GM19463 (cell line): ENCODE results near the gene WNK4.
A peak's percentile ranks its signal among the peaks of the same experiment; 100 is the strongest.

ENCODE experiments used
- ATAC-seq: cut with Tn5 transposase; IDR thresholded peaks from one replicate; pipeline ENCODE4 v1.9.1; 2021; ENCODE audit warnings: mild to moderate bottlenecking, moderate library complexity; ENCODE audit not compliant: unreplicated experiment

WNK4 gene

DNA sequence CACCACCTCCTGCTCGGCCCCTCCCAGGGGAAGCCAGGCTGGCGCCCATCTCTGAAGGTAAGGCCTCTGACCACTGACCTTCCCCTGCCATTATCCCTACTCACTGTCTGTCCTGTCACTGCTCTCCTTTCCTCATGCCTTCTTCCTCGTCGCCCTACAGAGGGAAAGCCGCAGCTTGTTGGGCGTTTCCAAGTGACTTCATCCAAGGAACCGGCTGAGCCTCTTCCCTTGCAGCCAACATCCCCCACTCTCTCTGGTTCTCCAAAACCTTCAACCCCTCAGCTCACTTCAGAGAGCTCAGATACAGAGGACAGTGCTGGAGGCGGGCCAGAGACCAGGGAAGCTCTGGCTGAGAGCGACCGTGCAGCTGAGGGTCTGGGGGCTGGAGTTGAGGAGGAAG lies 15.1 kb downstream of the WNK4 start:
- no peak for ATAC-seq

DNA sequence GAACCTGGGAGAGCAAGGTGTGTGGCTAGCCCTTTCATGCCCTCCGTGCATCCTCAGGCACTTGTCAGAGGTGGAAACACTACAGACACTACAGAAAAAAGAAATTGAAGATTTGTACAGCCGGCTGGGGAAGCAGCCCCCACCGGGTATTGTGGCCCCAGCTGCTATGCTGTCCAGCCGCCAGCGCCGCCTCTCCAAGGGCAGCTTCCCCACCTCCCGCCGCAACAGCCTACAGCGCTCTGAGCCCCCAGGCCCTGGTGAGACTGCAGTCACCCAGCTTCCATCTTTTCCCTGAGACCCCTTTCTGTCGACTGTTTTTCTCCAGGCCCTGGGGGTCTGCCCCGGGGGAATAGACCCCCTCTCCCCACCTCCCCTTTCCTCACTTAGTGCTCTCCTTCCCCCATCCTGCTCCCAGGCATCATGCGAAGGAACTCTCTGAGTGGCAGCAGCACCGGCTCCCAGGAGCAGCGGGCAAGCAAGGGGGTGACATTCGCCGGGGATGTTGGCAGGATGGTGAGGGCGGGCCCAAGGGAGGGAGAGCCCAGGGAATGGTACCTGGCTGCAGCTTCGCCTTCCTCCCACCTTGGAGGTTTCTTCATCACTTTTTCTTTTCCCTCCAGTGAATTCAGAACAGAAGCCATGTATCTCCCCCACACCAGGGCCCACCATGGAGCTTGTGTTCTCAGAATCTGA lies 15.8 kb downstream of the WNK4 start:
- no peak for ATAC-seq

DNA sequence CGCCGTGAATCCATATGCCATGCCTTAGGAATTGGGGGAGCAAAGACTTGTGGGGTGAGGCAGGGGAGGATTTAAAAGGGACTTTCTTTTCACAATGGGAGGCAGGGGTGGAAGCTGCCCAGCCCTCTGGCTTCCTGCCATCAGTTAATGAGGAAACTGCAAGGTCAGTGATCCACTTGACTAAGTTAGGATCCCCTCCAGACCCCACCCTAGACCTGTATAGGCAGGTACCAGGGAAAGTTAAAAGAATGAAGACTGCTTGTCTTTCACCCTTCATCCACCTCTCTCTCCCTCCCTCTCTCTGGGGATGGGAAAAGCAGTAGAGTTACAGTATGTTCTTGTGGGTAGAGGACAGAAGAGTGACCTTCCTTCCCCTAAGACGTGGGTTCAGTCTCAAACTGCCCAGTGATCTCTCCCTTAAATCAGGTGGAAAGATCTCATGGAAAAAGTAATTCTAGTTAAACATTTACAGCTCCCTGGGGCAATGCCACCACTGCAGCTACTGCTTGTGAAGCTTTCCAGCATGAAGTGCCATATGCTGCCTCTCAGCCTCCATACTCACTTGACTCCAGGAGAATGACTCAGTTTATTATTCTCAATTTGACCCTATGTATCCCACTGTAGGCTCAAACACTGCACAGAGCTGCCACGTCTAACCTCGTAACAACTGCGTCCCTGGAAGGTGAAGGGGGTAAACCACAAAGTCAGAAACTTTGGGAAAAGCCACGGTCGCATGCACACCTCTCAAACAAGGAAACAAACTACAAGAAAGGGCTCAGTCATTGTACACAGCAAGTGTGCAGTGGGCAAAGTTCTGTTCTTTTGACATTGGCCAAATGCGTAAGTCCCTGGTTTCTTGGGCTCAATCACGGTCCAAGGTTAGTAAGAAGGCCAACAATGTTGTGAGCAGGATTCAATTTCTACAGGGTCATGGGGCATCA lies 16.9 kb downstream of the WNK4 start:
- no peak for ATAC-seq

DNA sequence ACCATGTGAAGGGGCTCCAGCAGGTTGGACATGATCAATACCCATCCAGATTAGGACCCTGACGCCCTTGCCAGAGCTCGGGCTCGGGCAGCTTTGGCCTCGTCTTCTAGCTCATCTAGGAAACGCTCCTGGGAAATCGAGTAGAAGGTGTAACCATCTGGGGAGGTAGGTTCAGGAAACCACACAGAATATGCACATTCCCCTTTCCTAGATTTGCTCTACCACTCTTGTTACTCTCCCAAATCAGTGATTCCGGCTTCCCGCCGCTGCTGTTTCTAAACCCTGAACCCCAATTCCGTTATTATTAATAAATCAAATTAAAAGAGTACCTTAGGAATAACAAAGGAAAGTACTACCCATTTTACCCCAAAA lies 17.6 kb downstream of the WNK4 start:
- no peak for ATAC-seq

DNA sequence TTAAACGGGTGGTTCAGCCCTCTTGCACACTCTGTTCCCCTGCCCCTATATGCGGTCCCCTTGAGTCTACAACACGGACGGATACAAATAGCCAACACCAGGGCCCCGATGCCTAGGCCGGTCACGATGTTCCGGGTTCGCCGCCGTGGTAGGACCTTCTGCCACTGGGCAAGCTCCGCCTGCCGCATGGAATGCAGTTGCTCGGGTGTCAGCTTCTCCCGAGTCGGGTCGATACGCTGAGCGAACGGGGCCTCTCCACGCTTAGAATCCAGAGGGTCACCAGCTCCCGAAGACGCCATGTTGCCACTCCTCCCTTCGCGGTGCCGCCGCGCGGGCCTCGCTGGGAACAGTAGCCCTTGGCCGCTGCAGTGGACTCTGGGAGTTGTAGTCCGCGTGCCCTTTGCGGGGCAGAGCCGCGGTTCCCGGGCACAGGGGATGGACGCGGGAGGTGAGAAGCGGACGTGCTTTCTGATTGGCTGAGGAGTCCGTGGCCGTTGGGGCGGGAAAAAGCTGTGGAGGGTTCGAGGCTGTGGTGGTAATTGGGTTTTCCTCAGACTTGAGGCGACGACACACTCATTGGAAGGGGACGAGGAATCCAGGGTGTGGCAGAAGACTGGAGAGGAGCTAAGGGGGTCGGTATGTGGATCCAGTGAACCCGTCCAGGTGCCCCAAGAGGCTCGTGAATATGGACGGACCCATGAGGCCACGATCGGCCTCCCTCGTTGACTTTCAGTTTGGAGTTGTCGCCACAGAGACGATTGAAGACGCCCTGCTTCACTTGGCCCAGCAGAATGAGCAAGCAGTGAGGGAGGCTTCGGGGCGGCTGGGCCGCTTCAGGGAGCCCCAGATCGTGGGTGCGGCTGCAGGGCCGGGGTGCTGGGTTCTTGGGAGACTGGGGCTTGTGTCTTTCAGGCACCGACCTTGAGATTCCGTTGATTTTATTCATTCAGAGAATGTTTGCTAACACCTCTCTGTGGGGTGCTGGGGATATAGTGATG lies 18.3 kb downstream of the WNK4 start, which contains the start of the genes CNTD1 and COA3:
CNTD1 (plus strand) TSS at position 479 of the 998 bp plus-strand sequence; CDS start at position 686, 207 bp downstream.
COA3 (minus strand) TSS at position 322 of the 998 bp plus-strand sequence; CDS start at position 299, 23 bp downstream.
- ATAC-seq, result peak; percentile 93

DNA sequence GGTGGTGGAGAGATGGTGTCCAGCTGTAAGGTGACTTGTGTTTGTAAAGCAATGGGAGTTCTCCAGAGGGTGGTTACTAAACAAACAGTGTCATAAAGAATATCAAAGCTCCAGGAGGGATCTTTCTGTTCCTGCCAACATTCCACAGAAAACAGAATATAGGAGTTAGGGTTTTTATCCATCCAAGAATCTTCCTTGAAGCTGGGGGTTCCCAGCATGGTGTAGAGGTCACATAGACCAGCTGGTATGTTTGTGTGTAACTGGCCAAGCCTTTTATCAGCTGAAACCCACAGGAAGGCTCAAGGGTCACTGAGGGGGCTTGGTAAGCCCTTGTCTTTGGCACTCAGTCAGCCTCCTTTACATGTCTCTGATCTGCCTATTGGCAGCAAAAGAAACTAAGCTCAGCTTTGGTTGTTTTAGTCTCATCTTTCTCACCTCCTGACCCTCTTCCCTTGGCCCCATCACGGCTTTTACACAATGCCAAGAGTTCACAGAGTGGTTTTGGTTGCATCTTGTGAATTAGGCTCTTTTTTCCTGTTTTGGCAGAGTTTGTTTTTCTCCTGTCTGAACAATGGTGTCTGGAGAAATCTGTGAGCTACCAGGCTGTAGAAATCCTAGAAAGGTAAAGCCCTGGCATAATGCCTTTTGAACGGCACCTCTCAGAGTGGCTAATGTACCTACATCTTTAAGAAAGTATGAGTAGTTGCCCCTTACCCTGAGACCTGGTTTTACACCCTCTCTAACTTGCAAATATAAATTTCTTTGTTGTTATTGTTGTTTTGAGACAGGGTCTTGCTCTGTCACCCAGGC lies 22.9 kb downstream of the WNK4 start:
- ATAC-seq, result no peak

DNA sequence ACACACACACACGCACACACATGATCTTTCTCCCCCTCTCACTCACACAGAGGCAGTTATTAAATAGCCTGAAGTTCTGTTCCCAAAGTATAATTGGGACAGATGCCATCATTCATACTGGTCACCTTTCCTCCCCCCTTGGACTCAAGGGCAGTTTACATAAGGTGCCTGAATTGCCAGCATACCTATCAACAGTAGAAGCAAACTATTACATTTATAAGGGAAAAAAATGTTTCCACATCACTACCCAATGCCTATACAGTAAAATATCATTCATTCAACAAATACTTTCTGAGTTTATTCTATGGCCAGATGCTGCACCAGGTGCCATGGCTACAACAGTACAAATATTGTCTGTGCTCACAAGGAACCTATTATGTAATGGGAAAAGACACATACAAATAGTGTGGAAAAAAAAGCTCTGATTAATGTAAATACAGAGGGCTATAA lies 24.5 kb downstream of the WNK4 start:
- no peak for ATAC-seq

DNA sequence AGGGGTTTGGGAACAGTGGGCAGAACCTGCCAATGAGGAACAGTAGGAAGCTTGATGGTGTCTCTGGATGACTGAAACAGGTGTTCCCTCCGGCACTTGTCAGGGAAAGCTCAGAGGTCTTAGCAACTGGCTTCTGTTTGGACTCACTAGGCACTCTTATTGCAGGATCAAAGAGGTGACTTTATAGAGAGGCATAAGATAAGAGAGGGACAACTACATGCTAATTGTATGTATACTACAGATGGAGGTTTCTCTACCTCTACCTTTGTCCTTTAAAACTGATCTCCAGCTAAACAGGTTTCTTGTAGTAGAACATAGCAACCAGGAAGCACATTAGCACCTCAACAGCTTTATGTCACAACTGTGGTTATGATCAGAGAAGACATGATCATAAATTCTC lies 25.8 kb downstream of the WNK4 start:
- no peak for ATAC-seq

DNA sequence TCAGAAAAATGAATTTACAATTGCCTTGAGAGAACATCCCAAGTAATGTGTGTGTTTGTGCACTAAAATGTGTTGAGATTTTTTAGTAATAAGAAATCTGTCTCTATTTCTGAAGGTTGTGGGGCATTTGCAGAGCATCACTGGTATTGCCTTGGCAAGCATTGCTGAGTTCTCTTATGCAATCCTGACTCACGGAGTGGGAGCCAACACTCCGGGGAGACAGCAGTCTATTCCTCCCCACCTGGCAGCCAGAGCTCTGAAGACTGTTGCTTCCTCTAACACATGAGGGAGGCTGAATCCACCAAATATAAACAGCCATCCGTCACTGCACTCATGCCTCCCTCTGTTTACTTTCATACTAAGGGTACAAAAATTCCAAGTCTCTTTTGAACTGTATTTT lies 28.8 kb downstream of the WNK4 start:
- ATAC-seq, result no peak

DNA sequence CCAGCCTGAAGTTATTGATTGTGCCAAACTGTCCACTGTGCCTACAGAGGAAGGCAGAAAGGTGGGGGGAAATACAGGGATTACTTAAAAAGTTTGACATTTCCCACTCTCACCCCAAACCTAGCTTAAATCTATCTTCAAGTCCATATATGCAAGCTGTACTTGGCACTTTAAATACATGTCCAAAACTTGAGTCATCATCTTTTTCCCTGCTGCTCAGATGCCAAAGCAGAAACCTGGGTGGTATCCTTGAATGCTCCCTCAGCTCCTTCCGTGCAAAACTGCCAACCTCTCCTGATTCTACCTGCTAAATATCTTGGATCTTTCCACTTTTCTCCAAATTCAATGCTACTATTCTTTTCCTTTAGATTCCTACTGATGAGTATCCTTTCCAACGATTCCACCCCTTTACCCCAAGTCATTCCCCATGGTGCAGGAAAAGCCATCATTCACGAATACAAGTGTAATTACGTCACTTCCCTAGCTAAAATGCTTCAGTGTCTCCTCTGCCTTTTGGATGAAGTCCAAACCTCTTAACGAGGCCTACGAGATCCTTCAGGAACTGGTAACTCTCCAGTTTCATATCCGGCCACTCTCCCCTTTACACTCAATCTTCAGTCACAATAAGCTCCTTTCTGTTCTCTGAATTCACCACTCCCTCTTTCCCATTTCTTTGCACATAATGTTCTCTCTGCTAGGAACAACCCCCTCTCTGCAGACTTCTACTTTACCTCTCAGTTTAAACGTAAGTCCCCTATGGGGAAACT lies 34.4 kb downstream of the WNK4 start:
- ATAC-seq, result no peak

DNA sequence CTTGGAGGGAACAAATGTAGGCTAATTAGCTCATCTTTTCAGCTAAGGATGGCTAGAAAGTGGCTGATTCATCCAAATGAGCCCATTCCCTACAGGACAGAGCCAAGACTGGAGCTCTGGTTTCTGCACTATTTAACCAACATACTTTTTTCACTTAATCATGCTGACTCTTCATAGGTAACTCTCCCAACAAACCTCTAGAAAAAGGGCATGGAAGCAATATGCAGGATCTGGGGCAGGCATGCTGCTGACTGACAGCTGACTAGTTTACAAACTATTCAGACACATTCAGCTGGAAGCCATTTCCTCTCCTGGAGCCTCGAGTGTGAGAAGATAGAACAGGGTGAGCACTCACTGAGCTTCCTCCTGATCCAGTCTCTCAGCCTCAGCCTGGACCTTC lies 37.5 kb downstream of the WNK4 start:
- no peak for ATAC-seq

DNA sequence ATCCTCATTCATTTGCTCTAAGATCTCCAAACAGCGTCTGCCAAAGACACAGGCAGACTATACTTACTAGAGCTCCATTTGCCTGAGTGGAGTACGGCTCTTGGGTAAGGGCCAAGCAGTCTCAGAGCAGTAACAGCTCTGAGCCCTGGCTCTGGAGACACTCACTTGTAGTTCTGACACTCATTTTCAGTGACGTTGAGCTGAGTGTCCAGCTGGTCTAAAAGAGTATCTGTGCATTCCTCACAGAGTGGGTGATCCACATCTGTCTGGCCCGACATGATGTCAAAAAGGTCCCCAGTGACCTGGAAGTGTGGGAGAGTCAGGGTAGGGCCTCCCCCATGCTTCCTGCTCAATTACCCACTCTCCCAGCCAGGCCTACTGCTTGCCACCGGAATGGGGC lies 38.0 kb downstream of the WNK4 start:
- no peak for ATAC-seq

DNA sequence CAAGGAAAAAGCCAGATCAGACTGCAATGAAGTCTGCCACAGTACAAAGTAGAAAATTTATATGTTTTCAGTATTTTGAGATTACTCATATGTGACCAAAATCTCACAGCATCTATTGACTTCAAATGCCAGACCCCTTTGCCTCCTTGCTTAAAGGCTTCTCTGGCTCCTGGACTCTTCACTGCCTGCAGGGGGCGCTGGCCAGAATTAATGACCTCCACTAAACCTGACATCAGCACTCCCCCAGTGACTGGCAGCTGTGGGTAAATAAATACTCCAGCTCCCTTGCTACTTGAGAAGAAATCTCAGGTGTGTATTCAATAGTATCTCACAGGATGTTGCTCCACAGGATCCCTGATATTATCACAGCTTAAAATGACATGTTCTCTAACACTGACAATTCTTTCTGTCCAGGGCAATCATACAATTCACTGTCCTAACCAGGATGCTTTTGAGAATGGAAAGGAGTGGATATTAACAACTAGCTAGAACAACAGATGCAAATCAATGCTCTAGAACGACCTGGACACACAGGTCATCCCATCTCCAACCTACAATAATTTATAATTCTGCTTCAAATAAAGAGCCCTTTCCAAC lies 39.6 kb downstream of the WNK4 start:
- no peak for ATAC-seq

DNA sequence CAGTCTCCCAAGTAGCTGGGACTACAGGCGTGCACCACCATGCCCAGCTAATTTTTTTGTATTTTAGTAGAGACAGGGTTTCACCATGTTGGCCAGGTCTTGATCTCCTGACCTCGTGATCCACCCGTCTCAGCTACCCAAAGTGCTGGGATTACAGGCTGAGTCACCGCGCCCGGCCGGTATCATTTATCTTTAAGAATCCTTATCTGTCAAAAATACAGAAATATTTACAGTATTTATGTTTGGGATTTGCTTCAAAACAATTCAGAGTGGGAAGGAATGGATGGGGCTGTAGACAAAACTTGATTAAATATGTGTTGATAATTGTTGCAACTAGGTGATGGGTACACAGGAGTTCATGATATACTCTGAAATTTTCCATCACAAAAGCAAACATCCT lies 40.8 kb downstream of the WNK4 start:
- ATAC-seq, result no peak

DNA sequence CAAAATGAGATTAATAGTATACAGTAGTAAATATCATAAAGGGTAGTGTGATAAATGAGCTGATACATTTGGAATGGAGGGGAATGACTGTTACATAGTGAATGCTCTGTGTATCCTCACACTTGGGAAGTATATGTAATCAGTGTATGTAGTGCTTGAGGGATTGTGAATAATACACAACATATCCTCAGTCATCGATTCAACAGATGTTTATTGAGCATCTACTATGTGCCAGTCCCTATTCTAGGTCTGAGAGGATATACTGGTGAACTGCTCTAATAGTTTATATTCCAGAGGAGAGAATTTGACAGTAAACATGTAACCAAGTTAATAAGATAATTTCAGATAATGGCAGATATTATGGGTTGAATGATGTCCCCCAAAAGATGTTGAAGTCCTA lies 47.1 kb downstream of the WNK4 start:
- no peak for ATAC-seq

DNA sequence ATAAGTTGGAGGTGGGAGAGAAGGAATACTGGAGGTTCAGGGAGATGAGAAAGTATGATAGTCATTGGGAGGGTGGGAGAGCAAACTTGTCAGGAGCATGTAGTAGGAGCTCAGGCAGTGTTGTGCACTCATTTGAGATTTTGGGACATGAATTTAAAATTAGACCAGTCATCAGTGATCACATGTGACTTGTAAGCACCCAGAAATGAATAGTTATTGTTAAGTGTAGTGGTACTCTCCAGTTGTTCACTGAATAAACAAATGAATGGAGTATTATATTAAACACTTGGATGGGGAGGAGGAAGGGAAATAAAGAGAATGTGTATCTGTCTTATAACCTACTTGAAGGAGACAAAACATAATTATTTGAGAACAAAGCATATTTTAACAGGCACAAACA lies 50.6 kb downstream of the WNK4 start:
- ATAC-seq, result no peak

DNA sequence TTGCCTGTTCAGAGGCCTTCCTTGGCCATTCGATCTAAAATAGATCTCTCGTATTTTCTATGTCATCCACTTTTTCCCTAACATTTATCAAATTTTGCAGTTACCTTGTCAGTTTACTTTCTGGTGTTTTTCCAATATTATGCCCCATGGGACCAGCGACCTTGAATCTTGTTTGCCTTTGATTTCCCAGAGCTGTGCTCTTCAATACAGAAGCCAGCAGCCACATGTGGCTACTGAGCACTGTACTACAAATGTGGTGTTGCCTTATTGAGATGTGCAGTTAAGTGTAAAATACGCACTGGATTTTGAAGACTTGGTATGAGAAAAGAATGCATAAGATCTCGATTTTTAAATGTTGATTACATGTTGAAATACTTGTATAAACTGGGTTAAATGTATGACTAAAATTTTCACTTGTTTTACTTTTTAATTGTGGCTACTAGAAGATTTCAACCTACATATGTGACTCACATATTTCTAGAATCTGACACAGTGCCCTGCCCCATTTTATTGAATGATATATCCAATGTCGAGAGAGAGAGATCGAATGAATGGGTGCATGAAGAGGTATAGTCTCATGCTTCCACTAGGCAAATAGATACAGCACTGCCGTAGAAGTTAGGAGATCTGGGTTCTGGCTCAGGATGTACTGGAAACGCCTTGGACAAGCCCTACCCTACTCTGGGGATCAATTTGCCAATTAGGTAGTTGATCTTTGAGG lies 52.0 kb downstream of the WNK4 start:
- ATAC-seq, result no peak
